Skeletal muscle satellite cell (primary cell): ENCODE data around the gene RIMS3.

Source experiments
- H3K27me3 ChIP-seq: 2 replicates; pipeline ENCODE4 v1.7.0; 2013; ENCODE audit warnings: low read length; ENCODE audit not compliant: control insufficient read depth, insufficient read depth
- H3K36me3 ChIP-seq: 2 replicates; pipeline ENCODE4 v1.7.0; 2013; ENCODE audit warnings: mild to moderate bottlenecking, control low read depth, low read length; ENCODE audit not compliant: insufficient read depth
- H3K4me1 ChIP-seq: 2 replicates; pipeline ENCODE4 v1.7.0; 2013; ENCODE audit warnings: low read length; ENCODE audit not compliant: control insufficient read depth, insufficient read depth
- H3K4me2 ChIP-seq: 2 replicates; pipeline ENCODE4 v1.7.0; 2013; ENCODE audit warnings: mild to moderate bottlenecking, low read length
- H3K4me3 ChIP-seq: 2 replicates; pipeline ENCODE4 v1.7.0; 2013; ENCODE audit warnings: low read length
- H3K9ac ChIP-seq: 2 replicates; pipeline ENCODE4 v1.7.0; 2013; ENCODE audit warnings: mild to moderate bottlenecking, low read depth, low read length, moderate library complexity
- H3K9me3 ChIP-seq: replicated peaks from 2 replicates; pipeline ENCODE4 v1.7.0; 2013; ENCODE audit warnings: mild to moderate bottlenecking, control low read depth, low read length

The RIMS3 gene

GRCh38 chr1:40662864-40663263, 2.6 kb downstream of the RIMS3 start:
- Histone ChIP-seq H3K4me2 (no peak overlapping the region), H3K9ac (no peak overlapping the region), H3K4me1 (peaks cover 6% of the 10 kb centered on the region), H3K36me3 (no peaks in the 10 kb centered on the region), H3K27me3 (peaks cover 73% of the 10 kb centered on the region), H3K4me3 (no peak overlapping the region), H3K9me3 (no peaks in the 10 kb centered on the region)

GRCh38 chr1:40662151-40662550, 3.3 kb downstream of the RIMS3 start:
- no peak overlapping the region for H3K4me2 ChIP-seq
- no peaks in the 10 kb centered on the region for H3K36me3 ChIP-seq
- H3K27me3 ChIP-seq: peaks cover 76% of the 10 kb centered on the region
- no peak overlapping the region for H3K9ac ChIP-seq
- H3K9me3 ChIP-seq: no peaks in the 10 kb centered on the region
- H3K4me1 ChIP-seq: peaks cover 6% of the 10 kb centered on the region
- H3K4me3 ChIP-seq: no peak overlapping the region

GRCh38 chr1:40661678-40662077, 3.8 kb downstream of the RIMS3 start:
- no peaks in the 10 kb centered on the region for H3K9me3 ChIP-seq
- H3K4me2 ChIP-seq: no peak overlapping the region
- peaks cover 6% of the 10 kb centered on the region for H3K4me1 ChIP-seq
- no peak overlapping the region for H3K9ac ChIP-seq
- no peak overlapping the region for H3K4me3 ChIP-seq
- peaks cover 80% of the 10 kb centered on the region for H3K27me3 ChIP-seq
- H3K36me3 ChIP-seq: no peaks in the 10 kb centered on the region

GRCh38 chr1:40659649-40659947, 5.9 kb downstream of the RIMS3 start:
- Histone ChIP-seq H3K9ac (no peak overlapping the region), H3K27me3 (peaks cover 83% of the 10 kb centered on the region), H3K36me3 (no peaks in the 10 kb centered on the region), H3K4me2 (no peak overlapping the region), H3K4me1 (no peaks in the 10 kb centered on the region), H3K4me3 (no peak overlapping the region), H3K9me3 (no peaks in the 10 kb centered on the region)

- no peaks in the 10 kb centered on the region for H3K9me3 ChIP-seq
- H3K36me3 ChIP-seq: no peaks in the 10 kb centered on the region
- H3K4me1 ChIP-seq: no peaks in the 10 kb centered on the region
- H3K27me3 ChIP-seq: peaks cover 80% of the 10 kb centered on the region
- no peak overlapping the region for H3K9ac ChIP-seq
- no peak overlapping the region for H3K4me3 ChIP-seq
- no peak overlapping the region for H3K4me2 ChIP-seq
Measured at GRCh38 chr1:40658751-40659648, 6.5 kb downstream of the RIMS3 start.

- no peaks in the 10 kb centered on the region for H3K9me3 ChIP-seq
- H3K4me1 ChIP-seq: no peaks in the 10 kb centered on the region
- H3K4me2 ChIP-seq: no peak overlapping the region
- no peak overlapping the region for H3K9ac ChIP-seq
- H3K36me3 ChIP-seq: no peaks in the 10 kb centered on the region
- peaks cover 75% of the 10 kb centered on the region for H3K27me3 ChIP-seq
- no peak overlapping the region for H3K4me3 ChIP-seq
Measured at GRCh38 chr1:40657046-40657445, 8.4 kb downstream of the RIMS3 start.

- Histone ChIP-seq H3K36me3 (no peaks in the 10 kb centered on the region), H3K9ac (no peak overlapping the region), H3K4me2 (no peak overlapping the region), H3K4me3 (no peak overlapping the region), H3K4me1 (no peaks in the 10 kb centered on the region), H3K27me3 (peaks cover 66% of the 10 kb centered on the region), H3K9me3 (no peaks in the 10 kb centered on the region)
Measured at GRCh38 chr1:40653851-40654537, 11.5 kb downstream of the RIMS3 start.

GRCh38 chr1:40652979-40653378, 12.5 kb downstream of the RIMS3 start:
- no peak overlapping the region for H3K4me2 ChIP-seq
- no peaks in the 10 kb centered on the region for H3K4me1 ChIP-seq
- no peaks in the 10 kb centered on the region for H3K9me3 ChIP-seq
- peaks cover 62% of the 10 kb centered on the region for H3K27me3 ChIP-seq
- no peak overlapping the region for H3K4me3 ChIP-seq
- no peak overlapping the region for H3K9ac ChIP-seq
- H3K36me3 ChIP-seq: no peaks in the 10 kb centered on the region

GRCh38 chr1:40652468-40652867, 13.0 kb downstream of the RIMS3 start:
- Histone ChIP-seq H3K4me1 (no peaks in the 10 kb centered on the region), H3K36me3 (no peaks in the 10 kb centered on the region), H3K4me3 (no peak overlapping the region), H3K9ac (no peak overlapping the region), H3K9me3 (no peaks in the 10 kb centered on the region), H3K4me2 (no peak overlapping the region), H3K27me3 (peaks cover 63% of the 10 kb centered on the region)

- H3K27me3 ChIP-seq: peaks cover 56% of the 10 kb centered on the region
- no peaks in the 10 kb centered on the region for H3K9me3 ChIP-seq
- no peaks in the 10 kb centered on the region for H3K36me3 ChIP-seq
- H3K4me1 ChIP-seq: no peaks in the 10 kb centered on the region
- H3K9ac ChIP-seq: no peak overlapping the region
- no peak overlapping the region for H3K4me2 ChIP-seq
- no peak overlapping the region for H3K4me3 ChIP-seq
Measured at GRCh38 chr1:40651138-40651857, 14.2 kb downstream of the RIMS3 start.

- Histone ChIP-seq H3K9me3 (no peaks in the 10 kb centered on the region), H3K27me3 (peaks cover 49% of the 10 kb centered on the region), H3K4me1 (no peaks in the 10 kb centered on the region), H3K4me2 (no peak overlapping the region), H3K4me3 (no peak overlapping the region), H3K9ac (no peak overlapping the region), H3K36me3 (no peaks in the 10 kb centered on the region)
Measured at GRCh38 chr1:40650075-40650474, 15.4 kb downstream of the RIMS3 start.
